ENCODE data around the gene WNT7B.

WNT7B gene

DNA sequence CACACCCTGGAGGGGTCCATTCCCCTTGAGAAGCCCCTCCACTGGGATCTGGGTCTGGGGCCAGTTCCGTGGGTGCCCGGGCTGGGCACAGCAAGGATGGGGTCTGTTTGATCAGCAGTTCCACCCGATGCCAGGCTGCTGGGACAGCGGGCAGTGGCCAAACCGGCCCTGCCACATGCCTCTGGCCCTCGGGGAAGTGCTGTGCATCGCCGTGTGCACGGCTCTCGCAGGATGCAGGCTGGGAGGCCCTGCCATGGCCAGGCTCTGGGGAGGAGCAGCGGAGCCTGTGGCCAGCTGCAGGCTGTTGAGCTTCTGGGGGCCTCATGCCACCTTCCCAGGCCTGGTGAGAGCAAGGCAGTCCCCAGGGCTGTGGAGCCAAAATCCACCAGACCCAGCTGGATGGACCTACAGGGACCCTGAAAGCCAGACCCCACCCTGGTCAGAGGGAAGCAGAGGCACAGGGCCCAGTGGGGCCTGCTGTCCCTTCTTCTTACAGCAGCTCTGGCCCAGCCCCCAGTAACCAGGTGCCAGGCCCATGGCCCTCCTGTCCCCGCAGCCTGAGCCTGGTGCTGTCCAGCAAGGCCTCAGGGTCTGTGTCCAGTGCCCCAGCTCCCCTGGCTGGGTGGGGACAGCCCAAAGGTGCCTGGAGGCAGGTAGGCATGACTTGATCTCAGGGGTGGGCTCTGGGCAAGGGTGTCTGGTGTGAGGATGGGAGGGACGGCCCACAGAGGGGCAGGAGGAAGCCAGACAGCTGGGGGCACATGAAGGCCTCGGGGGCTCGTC is 57.3 kb downstream of the WNT7B start:
- ChIA-PET POLR2A (no interaction called here), CTCF (no interaction called here)
- no peak for DNase-seq (ENCODE audit: extremely low spot score)
- TF ChIP-seq, protein P1, sequence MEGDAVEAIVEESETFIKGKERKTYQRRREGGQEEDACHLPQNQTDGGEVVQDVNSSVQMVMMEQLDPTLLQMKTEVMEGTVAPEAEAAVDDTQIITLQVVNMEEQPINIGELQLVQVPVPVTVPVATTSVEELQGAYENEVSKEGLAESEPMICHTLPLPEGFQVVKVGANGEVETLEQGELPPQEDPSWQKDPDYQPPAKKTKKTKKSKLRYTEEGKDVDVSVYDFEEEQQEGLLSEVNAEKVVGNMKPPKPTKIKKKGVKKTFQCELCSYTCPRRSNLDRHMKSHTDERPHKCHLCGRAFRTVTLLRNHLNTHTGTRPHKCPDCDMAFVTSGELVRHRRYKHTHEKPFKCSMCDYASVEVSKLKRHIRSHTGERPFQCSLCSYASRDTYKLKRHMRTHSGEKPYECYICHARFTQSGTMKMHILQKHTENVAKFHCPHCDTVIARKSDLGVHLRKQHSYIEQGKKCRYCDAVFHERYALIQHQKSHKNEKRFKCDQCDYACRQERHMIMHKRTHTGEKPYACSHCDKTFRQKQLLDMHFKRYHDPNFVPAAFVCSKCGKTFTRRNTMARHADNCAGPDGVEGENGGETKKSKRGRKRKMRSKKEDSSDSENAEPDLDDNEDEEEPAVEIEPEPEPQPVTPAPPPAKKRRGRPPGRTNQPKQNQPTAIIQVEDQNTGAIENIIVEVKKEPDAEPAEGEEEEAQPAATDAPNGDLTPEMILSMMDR (IDR thresholded peaks at IDR 0.05; ENCODE audit: control extremely low read depth, extremely low read depth, low read depth, missing control alignments), result no peak

DNA sequence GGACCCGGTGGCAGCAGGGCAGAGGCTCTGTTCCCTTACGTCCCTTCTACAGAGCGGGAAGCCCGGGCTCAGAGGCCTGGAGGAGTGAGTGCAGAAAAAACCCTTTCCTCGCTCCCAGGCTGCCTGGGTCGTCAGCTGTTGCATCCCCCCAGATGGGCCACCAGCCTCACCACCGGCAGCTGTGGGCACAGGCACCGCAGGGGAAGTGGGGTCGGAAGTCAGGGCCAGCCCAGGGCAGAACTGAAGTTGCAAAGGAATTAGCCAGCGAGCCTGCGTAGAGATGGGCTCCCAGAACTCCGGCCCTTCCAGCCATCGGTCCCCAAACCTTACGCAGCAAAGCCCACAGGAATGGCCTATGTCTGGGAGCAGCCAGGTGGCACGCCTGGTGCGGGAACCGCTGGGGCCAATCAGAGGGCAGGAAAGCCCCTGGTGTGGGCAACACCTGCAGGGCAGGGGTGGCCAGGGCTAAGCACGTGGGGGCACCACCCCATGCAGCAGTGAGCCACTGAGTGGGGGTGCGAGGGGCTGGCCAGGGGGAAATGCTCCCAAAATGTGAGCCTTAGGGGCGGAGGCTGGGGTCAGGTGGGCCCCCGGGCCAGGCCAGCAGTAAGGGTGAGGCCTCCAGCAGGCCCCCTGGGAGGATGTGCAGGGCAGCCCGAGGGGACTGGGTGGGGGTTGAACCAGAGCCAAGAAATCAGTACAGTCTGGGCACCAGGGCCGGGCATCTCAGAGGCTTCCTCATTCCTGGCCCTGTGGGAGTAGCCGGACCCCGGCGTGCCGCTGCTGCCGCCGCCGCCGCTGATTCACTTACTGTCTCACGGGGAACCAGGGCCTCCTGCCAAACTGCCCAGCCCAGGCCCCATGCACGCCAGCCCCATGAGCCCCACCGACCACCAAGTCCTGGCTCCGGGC is 58.2 kb downstream of the WNT7B start:
- TF ChIP-seq, protein P1 (IDR thresholded peaks at IDR 0.05; ENCODE audit: control extremely low read depth, extremely low read depth, low read depth, missing control alignments), result no peak
- ChIA-PET POLR2A (no interaction called here), CTCF (no interaction called here)
- no peak for DNase-seq (ENCODE audit: extremely low spot score)

DNA sequence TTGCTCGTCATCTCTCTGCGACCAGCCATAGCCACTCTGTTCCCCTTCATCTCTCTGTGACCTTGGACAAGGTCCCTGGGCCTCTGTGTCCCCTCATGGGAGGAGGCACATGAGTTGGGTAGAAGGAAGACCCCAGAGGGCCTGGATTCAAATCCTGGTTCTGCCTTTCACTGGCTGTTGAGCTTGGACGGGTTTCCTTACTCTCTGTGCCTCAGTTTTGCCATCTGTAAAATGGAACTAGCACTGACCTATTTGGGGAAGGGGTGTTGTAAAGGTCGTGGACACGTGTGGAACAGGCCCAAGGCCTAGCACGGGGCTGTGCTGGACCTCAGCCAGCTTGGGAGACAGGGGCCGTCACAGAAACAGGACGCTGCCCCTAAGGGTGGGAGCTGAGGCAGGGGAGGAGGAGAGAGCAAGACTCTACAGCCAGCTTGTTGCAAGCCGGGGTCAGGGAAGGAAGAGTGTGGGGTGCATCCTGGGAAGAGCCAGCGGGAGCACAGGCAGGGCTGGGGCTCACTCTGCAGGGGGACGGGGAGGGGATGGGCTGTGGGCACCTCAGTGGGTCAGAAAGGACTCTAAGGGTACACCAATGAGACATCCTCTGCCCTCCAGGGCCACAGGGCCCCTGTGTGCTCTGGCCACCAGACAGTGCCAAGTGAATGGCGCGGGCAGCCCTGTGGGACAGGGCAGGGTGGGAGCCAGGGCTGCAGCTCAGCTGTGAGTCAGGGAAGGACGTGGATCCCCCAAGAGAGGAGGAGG is 59.1 kb downstream of the WNT7B start:
- ChIA-PET POLR2A (no interaction called here), CTCF (interaction anchor here (1.0 kb wide), 1 partner anchor 273 kb away, joined by 3 read pairs; no protein-coding TSS in a partner anchor)
- TF ChIP-seq, protein P1 (IDR thresholded peaks at IDR 0.05; ENCODE audit: control extremely low read depth, extremely low read depth, low read depth, missing control alignments), result no peak
- no peak for DNase-seq (ENCODE audit: extremely low spot score)

DNA sequence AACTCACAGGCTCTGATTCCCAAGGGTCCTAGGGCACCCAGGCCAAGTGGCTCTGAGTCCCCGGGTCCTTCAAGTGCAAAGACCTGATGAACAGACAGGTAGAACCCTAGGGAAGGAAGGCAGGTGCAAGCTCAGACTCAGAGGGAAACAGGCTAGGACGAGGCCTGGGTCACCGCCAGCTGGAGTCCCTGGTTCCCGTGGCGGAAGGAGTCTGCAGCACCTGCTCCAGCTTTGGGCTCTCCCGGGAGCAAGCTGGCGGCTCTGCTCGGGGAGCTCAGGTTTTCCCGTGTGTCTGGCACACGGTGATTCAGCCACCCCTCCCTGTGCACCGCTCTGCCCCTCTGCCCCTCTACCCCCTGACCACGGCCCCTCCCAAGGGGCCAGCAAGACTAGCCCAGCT is 59.8 kb downstream of the WNT7B start:
- CTCF ChIA-PET, result interaction anchor here (1.0 kb wide), 1 partner anchor 272 kb away, joined by 3 read pairs; no protein-coding TSS in a partner anchor
- DNase-seq (ENCODE audit: extremely low spot score), result no peak
- TF ChIP-seq, protein P1 (IDR thresholded peaks at IDR 0.05; ENCODE audit: control extremely low read depth, extremely low read depth, low read depth, missing control alignments), result no peak
- POLR2A ChIA-PET, result no interaction called here

DNA sequence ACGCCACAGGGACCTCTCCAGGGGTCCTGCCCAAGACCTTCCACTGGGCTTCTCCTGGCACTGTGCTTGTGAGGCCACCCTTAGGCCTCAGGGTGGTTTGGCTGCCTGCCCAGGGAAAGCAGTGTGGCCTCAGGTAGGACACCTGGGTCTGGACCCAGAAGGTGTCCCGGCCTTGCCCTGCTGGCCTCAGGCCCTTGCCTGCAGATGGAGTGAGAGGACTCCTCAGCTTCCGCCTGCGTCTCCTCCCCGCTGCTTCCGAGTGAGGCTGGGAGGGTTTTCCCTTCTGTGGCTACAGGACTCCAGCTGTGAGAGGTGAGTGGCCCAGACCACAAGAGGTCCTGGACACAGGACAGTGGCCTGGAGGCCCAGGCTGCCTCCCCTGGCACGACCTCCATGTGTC is 60.4 kb downstream of the WNT7B start:
- DNase-seq (ENCODE audit: extremely low spot score), result no peak
- ChIA-PET POLR2A (no interaction called here), CTCF (no interaction called here)
- TF ChIP-seq, protein P1 (IDR thresholded peaks at IDR 0.05; ENCODE audit: control extremely low read depth, extremely low read depth, low read depth, missing control alignments), result no peak

DNA sequence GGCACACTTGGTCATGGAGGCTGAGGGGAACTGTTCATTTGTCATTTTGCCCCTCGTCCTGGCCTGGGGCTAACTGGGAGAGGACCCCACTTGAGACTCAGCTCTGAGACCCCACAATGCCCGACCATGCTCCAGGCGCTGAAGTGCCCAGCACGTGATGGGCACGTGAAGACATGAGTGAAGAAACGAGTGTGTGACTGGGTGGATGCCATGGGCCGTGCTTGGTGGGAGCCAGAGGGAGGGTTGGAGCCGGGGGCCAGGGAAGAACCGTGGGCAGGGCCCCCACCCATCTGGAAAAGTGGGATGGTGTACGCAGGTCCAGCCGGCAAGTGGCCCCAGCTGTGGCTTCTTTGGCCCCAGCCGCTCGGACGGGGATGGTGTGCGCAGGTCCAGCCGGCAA is 61.1 kb downstream of the WNT7B start:
- ChIA-PET POLR2A (no interaction called here), CTCF (interaction anchor here (1.0 kb wide), 1 partner anchor 10 kb away, joined by 3 read pairs; no protein-coding TSS in a partner anchor)
- TF ChIP-seq, protein P1 (IDR thresholded peaks at IDR 0.05; ENCODE audit: control extremely low read depth, extremely low read depth, low read depth, missing control alignments), result no peak
- DNase-seq (ENCODE audit: extremely low spot score), result no peak
